Transverse colon (tissue), 4 donors: Measurements from ENCODE around the gene DTX4. TPM values are rescaled to one million over a fixed set of nuclear protein-coding genes. Genes with fewer than 3 reads are reported as not detected.
A peak's percentile ranks its signal among the peaks of the same experiment; 100 is the strongest.

Source experiments
- DNase-seq: peaks from one replicate; pipeline ENCODE4 v3.0.0-alpha.2; 2019
- H3K27ac ChIP-seq, 4 donors: fragments of 200-600 bp; sonication (generic); 2 replicates each; pipeline ENCODE4 v1.5.1; 2016 to 2018; ENCODE audit warnings: inconsistent platforms in 4 of 4
- H3K27me3 ChIP-seq: fragments of 200-600 bp; sonication (generic); 2 replicates; pipeline ENCODE4 v1.5.1; 2017; ENCODE audit warnings: inconsistent platforms
- H3K36me3 ChIP-seq, 4 donors: fragments of 200-600 bp; sonication (generic); 2 replicates each; pipeline ENCODE4 v1.5.1; 2017 to 2019; ENCODE audit warnings: inconsistent platforms in 4 of 4
- H3K4me1 ChIP-seq, 4 donors: fragments of 200-600 bp; sonication (generic); 2 replicates each; pipeline ENCODE4 v1.5.1; 2017 to 2020; ENCODE audit warnings: inconsistent platforms in 4 of 4
- H3K4me3 ChIP-seq, 4 donors: fragments of 200-600 bp; sonication (generic); 1 replicate in 1 of 4; 2 replicates in 3 of 4; pipeline versions ENCODE4 v1.5.1 to v1.6.1; 2017 to 2019; ENCODE audit warnings: inconsistent platforms in 4 of 4
- H3K9me3 ChIP-seq, 2 donors: fragments of 200-600 bp; sonication (generic); 2 replicates each; pipeline ENCODE4 v1.5.1; 2017 to 2019; ENCODE audit warnings: inconsistent platforms in 2 of 2
- CTCF ChIP-seq, 5 experiments: fragments of 200-600 bp in 3 of 5; fragments of 450-650 bp in 2 of 5; sonication (generic) in 3 of 5; IDR thresholded peaks; 1 replicate in 2 of 5; 2 replicates in 3 of 5; pipeline ENCODE4 v1.5.1; 2016 to 2017; ENCODE audit warnings: antibody characterized with exemption in 5 of 5, inconsistent platforms in 3 of 5, mild to moderate bottlenecking in 2 of 5, moderate library complexity in 1 of 5
- EP300 ChIP-seq: sonication (generic); formaldehyde crosslinking; IDR thresholded peaks from one replicate; pipeline ENCODE4 v1.6.1; 2017; ENCODE audit warnings: antibody characterized with exemption, low read depth
- POLR2A ChIP-seq: fragments of 450-650 bp; IDR thresholded peaks from one replicate; pipeline ENCODE4 v1.6.1; 2016; ENCODE audit warnings: antibody characterized with exemption, mild to moderate bottlenecking, moderate library complexity
- POLR2AphosphoS5 ChIP-seq, 3 donors: sonication (generic); formaldehyde crosslinking; IDR thresholded peaks; one replicate each; pipeline ENCODE4 v1.6.1; 2016; ENCODE audit warnings: antibody characterized with exemption in 3 of 3
- WGBS, 2 donors: methylation state at CpG; one replicate each; pipeline ENCODE4 v1.1.5; 2018; ENCODE audit warnings: low coverage in 1 of 2; 5-methylcytosine and 5-hydroxymethylcytosine counted together
- in situ Hi-C, 4 donors: fragments of 200-750 bp; cut with MboI; loops; one replicate each; pipeline versions ENCODE4 v1.15.0 to v1.15.1; 2017; ENCODE audit warnings: low sequenced_read_pairs in 3 of 4, low pct_ligation_motif_present in 1 of 4, low pct_unique_long_range_greater_than_20kb in 1 of 4
- intact Hi-C: fragments of 100-400 bp; cut with DNase I; formaldehyde crosslinking; loops from one replicate; pipeline ENCODE4 v1.15.1; 2023; ENCODE audit warnings: low total_unique reads
- total RNA-seq, 4 donors: library from RNA; depleted of rRNA; stranded (reverse); fragments of >200 nt; gene quantifications; one replicate each; pipeline ENCODE4 v1.1.0, GENCODE V29; 2016

The DTX4 gene
- total RNA-seq, 4 donors from 2014 or later, result 61.3 to 95.3 (median 77.6) TPM

- Histone ChIP-seq H3K27ac (peak overlapping the region; percentile 85 to 90 (median 87)), H3K4me1 (peaks cover 48 to 84% (median 69%) of the 10 kb centered on the region in 4 donors), H3K9me3 (no peaks in the 10 kb centered on the region), H3K4me3 (peak overlapping the region in 3 of 4 donors; percentile 3 to 29 (median 27)), H3K27me3 (no peaks in the 10 kb centered on the region), H3K36me3 (peaks cover 0 to 5% (median 1%) of the 10 kb centered on the region in 4 donors)
- in situ Hi-C loops, result no loop called here
- 13 to 41% methylated on average over 3 to 5 of the region's 5 CpGs for WGBS, 2 donors
- TF ChIP-seq CTCF (IDR thresholded peaks at IDR 0.05), result no peak
- peak in 1 of 3 donors; percentile 16 for TF ChIP-seq POLR2AphosphoS5 (IDR thresholded peaks at IDR 0.05)
- intact Hi-C loops, result no loop called here
- peak; percentile 43 for DNase-seq
Measured at GRCh38 chr11:59185386-59185945, 13.5 kb downstream of the DTX4 start.

GRCh38 chr11:59186130-59186594, 14.2 kb downstream of the DTX4 start:
- H3K4me1 ChIP-seq, result peaks cover 48 to 91% (median 72%) of the 10 kb centered on the region in 4 donors
- no peaks in the 10 kb centered on the region for H3K27me3 ChIP-seq
- H3K9me3 ChIP-seq, result no peaks in the 10 kb centered on the region
- peaks cover 0 to 5% (median 1%) of the 10 kb centered on the region in 4 donors for H3K36me3 ChIP-seq
- DNase-seq, result peak; percentile 90
- in situ Hi-C loops (no loop called here), intact Hi-C loops (no loop called here)
- H3K27ac ChIP-seq, result peak overlapping the region; percentile 85 to 90 (median 87)
- peak overlapping the region in 3 of 4 donors; percentile 3 to 29 (median 27) for H3K4me3 ChIP-seq
- 45% methylated on average over 5 of the region's 5 CpGs; no CpG with 5 or more reads in 1 of the 2 donors for WGBS, 2 donors
- TF ChIP-seq POLR2A, result peak; percentile 65
- TF ChIP-seq EP300, result no peak
- TF ChIP-seq CTCF (IDR thresholded peaks at IDR 0.05), result peak; percentile 64 to 92 (median 81)
- TF ChIP-seq POLR2AphosphoS5 (IDR thresholded peaks at IDR 0.05), result peak; percentile 33 to 91 (median 72)

- Histone ChIP-seq H3K9me3 (no peaks in the 10 kb centered on the region), H3K27ac (peak overlapping the region; percentile 85 to 90 (median 87)), H3K4me3 (no peak overlapping the region), H3K27me3 (no peaks in the 10 kb centered on the region), H3K4me1 (peaks cover 48 to 93% (median 74%) of the 10 kb centered on the region in 4 donors), H3K36me3 (peaks cover 0 to 5% (median 2%) of the 10 kb centered on the region in 4 donors)
- TF ChIP-seq POLR2A (no peak), POLR2AphosphoS5 (IDR thresholded peaks at IDR 0.05) (no peak), CTCF (IDR thresholded peaks at IDR 0.05) (no peak), EP300 (no peak)
- 59% methylated on average over 3 of the region's 3 CpGs; no CpG with 5 or more reads in 1 of the 2 donors for WGBS, 2 donors
- in situ Hi-C loops, result no loop called here
- DNase-seq, result no peak
- intact Hi-C loops, result no loop called here
Measured at GRCh38 chr11:59187035-59187434, 15.1 kb downstream of the DTX4 start.

- Histone ChIP-seq H3K36me3 (peaks cover 0 to 5% (median 2%) of the 10 kb centered on the region in 4 donors), H3K4me1 (peaks cover 48 to 91% (median 74%) of the 10 kb centered on the region in 4 donors), H3K4me3 (no peak overlapping the region), H3K27me3 (no peaks in the 10 kb centered on the region), H3K27ac (peak overlapping the region; percentile 85 to 90 (median 87)), H3K9me3 (no peaks in the 10 kb centered on the region)
- in situ Hi-C loops (no loop called here), intact Hi-C loops (no loop called here)
- TF ChIP-seq POLR2A (no peak), POLR2AphosphoS5 (IDR thresholded peaks at IDR 0.05) (peak; percentile 58 to 75 (median 66)), EP300 (no peak), CTCF (IDR thresholded peaks at IDR 0.05) (no peak)
- 40 to 61% methylated on average over 1 to 6 of the region's 6 CpGs for WGBS, 2 donors
- peak; percentile 71 for DNase-seq
Measured at GRCh38 chr11:59187587-59187986, 15.7 kb downstream of the DTX4 start.
